Left lung (tissue), 10 donors: ENCODE data around the gene BDKRB1. TPM values are rescaled to one million over a fixed set of nuclear protein-coding genes. Genes with fewer than 3 reads are reported as not detected.
A peak's percentile ranks its signal among the peaks of the same experiment; 100 is the strongest.

Experiments
- ATAC-seq: fragments of 200-7000 bp; cut with Tn5 transposase; one replicate; pipeline ENCODE4 v1.9.1; 2020; ENCODE audit warnings: moderate library complexity
- DNase-seq, 4 donors: peaks; one replicate each; pipeline ENCODE4 v3.0.0-alpha.2; 2013 to 2020
- H3K27ac ChIP-seq, 2 donors: fragments of 200-600 bp; sonication (generic) in 1 of 2; one replicate each; pipeline versions ENCODE4 v1.5.0 to v1.8.0; 2020 to 2021
- H3K27me3 ChIP-seq, 2 donors: fragments of 200-600 bp; sonication (generic) in 1 of 2; one replicate each; pipeline versions ENCODE4 v1.5.0 to v1.8.0; 2020 to 2021
- H3K36me3 ChIP-seq, 2 donors: fragments of 200-600 bp; sonication (generic) in 1 of 2; one replicate each; pipeline versions ENCODE4 v1.5.0 to v1.8.0; 2020 to 2021
- H3K4me1 ChIP-seq, 2 donors: fragments of 200-600 bp; one replicate each; pipeline ENCODE4 v1.8.0; 2021
- H3K4me3 ChIP-seq, 2 donors: fragments of 200-600 bp; sonication (generic) in 1 of 2; one replicate each; pipeline versions ENCODE4 v1.5.0 to v1.8.0; 2020 to 2021; ENCODE audit warnings: mild to moderate bottlenecking in 1 of 2
- H3K9me3 ChIP-seq, 2 donors: fragments of 200-600 bp; sonication (generic) in 1 of 2; one replicate each; pipeline versions ENCODE4 v1.5.0 to v1.8.0; 2020 to 2021
- CTCF ChIP-seq, 2 donors: fragments of 200-600 bp; sonication (generic) in 1 of 2; IDR thresholded peaks; one replicate each; pipeline versions ENCODE4 v1.5.0 to v1.8.0; 2021; ENCODE audit warnings: antibody characterized with exemption in 2 of 2
- intact Hi-C, 2 donors: fragments of 100-400 bp; cut with DNase I; formaldehyde crosslinking; loops; one replicate each; pipeline versions ENCODE4 v1.11.2 to v1.14.2; 2022
- polyA plus RNA-seq, 6 donors: library from polyadenylated mRNA; unstranded; fragments of 120-200 nt; gene quantifications; one replicate each; pipeline ENCODE4 v1.2.1, GENCODE V29; 2013; ENCODE audit not compliant: insufficient read length in 6 of 6
- total RNA-seq, 2 donors: library from RNA; stranded (reverse); fragmentation: NEBNext Ultra II Directional; extraction: Animal tissue kit (Norgen Biotek cat#: 25700); gene quantifications; one replicate each; pipeline ENCODE4 v1.2.1, GENCODE V29; 2021
- donor health status: DM: no; HTN: yes; CAD: no.
- donor health status: DM: no; HTN: no; CAD: no.

The BDKRB1 gene
- total and polyA plus RNA-seq, 8 donors = 0.24 to 0.99 (median 0.35) TPM; not detected in 1

GRCh38 chr14:96267916-96268315 is 11.9 kb downstream of the BDKRB1 start:
- no peak overlapping the region for H3K27ac ChIP-seq
- no peak overlapping the region for H3K4me3 ChIP-seq
- no peaks in the 10 kb centered on the region for H3K27me3 ChIP-seq
- ATAC-seq = no peak
- H3K9me3 ChIP-seq = peaks cover 0 to 7% of the 10 kb centered on the region in 2 donors
- intact Hi-C loops = no loop called here
- H3K4me1 ChIP-seq = no peaks in the 10 kb centered on the region
- H3K36me3 ChIP-seq = no peaks in the 10 kb centered on the region
- no peak for TF ChIP-seq CTCF (IDR thresholded peaks at IDR 0.05)
- DNase-seq = no peak

GRCh38 chr14:96268431-96269358 is 12.7 kb downstream of the BDKRB1 start:
- no peak for TF ChIP-seq CTCF (IDR thresholded peaks at IDR 0.05)
- H3K36me3 ChIP-seq = no peaks in the 10 kb centered on the region
- ATAC-seq (peak; percentile 70), DNase-seq (peak in 1 of 4 donors; percentile 46)
- no peak overlapping the region for H3K4me3 ChIP-seq
- H3K27me3 ChIP-seq = no peaks in the 10 kb centered on the region
- intact Hi-C loops = no loop called here
- H3K27ac ChIP-seq = no peak overlapping the region
- peaks cover 0 to 7% of the 10 kb centered on the region in 2 donors for H3K9me3 ChIP-seq
- no peaks in the 10 kb centered on the region for H3K4me1 ChIP-seq

GRCh38 chr14:96269359-96269710 is 13.3 kb downstream of the BDKRB1 start:
- H3K27me3 ChIP-seq = no peaks in the 10 kb centered on the region
- peaks cover 0 to 7% of the 10 kb centered on the region in 2 donors for H3K9me3 ChIP-seq
- H3K36me3 ChIP-seq = no peaks in the 10 kb centered on the region
- ATAC-seq (peak; percentile 17), DNase-seq (no peak)
- intact Hi-C loops = no loop called here
- no peak overlapping the region for H3K27ac ChIP-seq
- H3K4me3 ChIP-seq = no peak overlapping the region
- no peak for TF ChIP-seq CTCF (IDR thresholded peaks at IDR 0.05)
- H3K4me1 ChIP-seq = no peaks in the 10 kb centered on the region

- Histone ChIP-seq H3K27me3 (no peaks in the 10 kb centered on the region), H3K9me3 (peaks cover 0 to 7% of the 10 kb centered on the region in 2 donors), H3K27ac (no peak overlapping the region), H3K4me3 (no peak overlapping the region), H3K36me3 (no peaks in the 10 kb centered on the region), H3K4me1 (peaks cover 4% of the 10 kb centered on the region in 2 donors)
- no peak for TF ChIP-seq CTCF (IDR thresholded peaks at IDR 0.05)
- no peak for DNase-seq
- no peak for ATAC-seq
- intact Hi-C loops = loop anchor here in 1 of 2 donors (10.0 kb wide), 1 partner anchor 176 kb away; no protein-coding TSS in a partner anchor
These were observed 14.8 kb downstream of the BDKRB1 start for GRCh38 chr14:96270565-96271420.

GRCh38 chr14:96271421-96271762 is 15.4 kb downstream of the BDKRB1 start:
- Histone ChIP-seq H3K9me3 (peaks cover 0 to 7% of the 10 kb centered on the region in 2 donors), H3K36me3 (no peaks in the 10 kb centered on the region), H3K27ac (no peak overlapping the region), H3K27me3 (no peaks in the 10 kb centered on the region), H3K4me3 (no peak overlapping the region), H3K4me1 (peaks cover 4% of the 10 kb centered on the region in 2 donors)
- ATAC-seq (no peak), DNase-seq (no peak)
- TF ChIP-seq CTCF (IDR thresholded peaks at IDR 0.05) = no peak
- intact Hi-C loops = loop anchor here in 1 of 2 donors (10.0 kb wide), 1 partner anchor 177 kb away; no protein-coding TSS in a partner anchor
